K562 (cell line): ENCODE measurements around the gene FANCI. TPM values are rescaled to one million over a fixed set of nuclear protein-coding genes. Genes with fewer than 3 reads are reported as not detected.

Experiments used
- ETV6 ChIP-seq, 3 experiments: fragments of 150-350 bp in 1 of 3; sonication (generic) in 1 of 3; formaldehyde crosslinking in 1 of 3; IDR thresholded peaks; 2 replicates each; pipeline versions ENCODE4 v1.6.1 to v1.8.0; 2014 to 2022; ENCODE audit warnings: borderline replicate concordance in 2 of 3, low read depth in 2 of 3, antibody characterized with exemption in 1 of 3, low read length in 1 of 3, mild to moderate bottlenecking in 1 of 3, missing genetic modification reagents in 1 of 3
- FOXP4 ChIP-seq: sonication (generic); formaldehyde crosslinking; IDR thresholded peaks from 2 replicates; pipeline ENCODE4 v1.8.0; 2022; ENCODE audit warnings: mild to moderate bottlenecking, missing genetic modification reagents, borderline replicate concordance
- HMGN3 ChIP-seq: IDR thresholded peaks from 2 replicates; pipeline ENCODE4 v1.6.1; 2011; ENCODE audit warnings: borderline replicate concordance, low read depth, mild to moderate bottlenecking, mixed read lengths, low read length; ENCODE audit not compliant: insufficient read length; ENCODE audit errors: extremely low read depth
- NFE2L1 ChIP-seq: fragments of 450-650 bp; IDR thresholded peaks from 2 replicates; pipeline ENCODE4 v1.6.1; 2016; ENCODE audit warnings: missing genetic modification characterization, low read depth, mild to moderate bottlenecking, missing compliant biosample characterization, moderate library complexity, borderline replicate concordance
- NONO ChIP-seq, 2 experiments: fragments of 200-400 bp in 1 of 2; fragments of 450-650 bp in 1 of 2; formaldehyde crosslinking in 1 of 2; IDR thresholded peaks; 2 replicates each; pipeline ENCODE4 v1.6.1; 2017; ENCODE audit warnings: low read depth in 2 of 2, mild to moderate bottlenecking in 2 of 2, moderate library complexity in 2 of 2, low read length in 1 of 2
- PATZ1 ChIP-seq: fragments of 250-450 bp; sonication (Bioruptor Pico); IDR thresholded peaks from 2 replicates; pipeline ENCODE4 v1.5.0; 2020; ENCODE audit warnings: mild to moderate bottlenecking, borderline replicate concordance
- PRPF4 ChIP-seq: fragments of 200-400 bp; formaldehyde crosslinking; IDR thresholded peaks from one replicate; pipeline ENCODE4 v1.6.1; 2017; ENCODE audit warnings: low read length, low read depth, mild to moderate bottlenecking; ENCODE audit not compliant: insufficient read depth, poor library complexity, severe bottlenecking
- USF2 ChIP-seq: sonication (generic); formaldehyde crosslinking; IDR thresholded peaks from 2 replicates; pipeline ENCODE4 v1.5.0; 2020; ENCODE audit warnings: missing genetic modification reagents
- WHSC1 ChIP-seq: IDR thresholded peaks from one replicate; pipeline ENCODE4 v1.6.1; 2012; ENCODE audit warnings: low read length, control low read depth, inconsistent platforms
- ZBTB34 ChIP-seq: fragments of 250-450 bp; sonication (Bioruptor Pico); IDR thresholded peaks from 2 replicates; pipeline ENCODE4 v1.8.0; 2021; ENCODE audit warnings: mild to moderate bottlenecking, moderate library complexity
- ZMIZ1 ChIP-seq, 2 experiments: fragments of 150-350 bp in 1 of 2; IDR thresholded peaks; 2 replicates each; pipeline ENCODE4 v1.6.1; 2012 to 2016; ENCODE audit warnings: low read depth in 2 of 2, low read length in 2 of 2, mild to moderate bottlenecking in 1 of 2, moderate library complexity in 1 of 2
- ZNF197 ChIP-seq: fragments of 200-800 bp; sonication (Bioruptor generic); IDR thresholded peaks from 2 replicates; pipeline ENCODE4 v1.6.1; 2016; ENCODE audit warnings: low read depth, missing genetic modification characterization, missing compliant biosample characterization
- polyA plus RNA-seq, 8 experiments: library from polyadenylated mRNA; depleted of rRNA in 4 of 8; stranded (reverse) in 5 of 8; unstranded in 3 of 8; fragments of >200 nt; fragmentation: Nextera tagmentation in 2 of 8; fragmentation: Illumina TruSeq in 1 of 8; extraction: Ambion mirVana in 2 of 8; extraction: Trizol in 1 of 8; gene quantifications; 2 replicates each; pipeline versions ENCODE4 v1.2.1 to v1.2.3, GENCODE V29; 2011 to 2014; ENCODE audit warnings: inconsistent platforms in 1 of 8, missing spikeins in 1 of 8
- total RNA-seq, 7 experiments: library from RNA; depleted of rRNA in 6 of 7; stranded (reverse); fragments of >200 nt in 6 of 7; fragmentation: Illumina TruSeq in 2 of 7; extraction: Trizol in 2 of 7; gene quantifications; 2 replicates each; pipeline versions ENCODE4 v1.2.1 to v1.2.3, GENCODE V29; 2011 to 2021; ENCODE audit warnings: low replicate concordance in 1 of 7

FANCI gene
- total and polyA plus RNA-seq, 9 of the 15 experiments (the other 6 are each of a cell fraction or from before 2014, with no cell fraction given) = 72.1 to 165 (median 131) TPM

GRCh38 chr15:89243691-89244573 is at the start of gene FANCI (continued):
- TF ChIP-seq ZMIZ1 (IDR thresholded peaks at IDR 0.05; ENCODE audit: low read depth in 2 of 2, low read length in 2 of 2) (peak in 1 of 2 experiments; percentile 74; a peak in 1 of 4 replicates), ZNF197 (no peak), PATZ1 (CRISPR knock-in tag) (no peak), NFE2L1 (no peak), WHSC1 (no peak), FOXP4 (peak; percentile 99), ZBTB34 (CRISPR knock-in tag) (no peak), PRPF4 (peak; percentile 35), USF2 (no peak), ETV6 (IDR thresholded peaks at IDR 0.05; ENCODE audit: borderline replicate concordance in 1 of 2, low read depth in 2 of 2, low read length in 1 of 2) (no peak; a peak in 1 of 4 replicates), ETV6 (CRISPR knock-in tag; IDR thresholded peaks at IDR 0.05; ENCODE audit: borderline replicate concordance) (peak; percentile 98; the same call in 1 of the 2 replicates), HMGN3 (peak; percentile 73), NONO (IDR thresholded peaks at IDR 0.05; ENCODE audit: low read depth in 2 of 2, low read length in 1 of 2) (peak in 1 of 2 experiments; percentile 97; a peak in 2 of 4 replicates)
